ENCODE results near the gene SYT11. TPM values are rescaled to one million over a fixed set of nuclear protein-coding genes. Genes with fewer than 3 reads are reported as not detected.
A peak's percentile ranks its signal among the peaks of the same experiment; 100 is the strongest.
"Not testable (repeated sequence)": the region's sequence is repeated elsewhere in the genome, so short reads cannot be mapped to it uniquely, and the experiment has no call there.

SYT11 gene
- total RNA-seq, 1 donor from 2014 or later: 188 TPM

DNA sequence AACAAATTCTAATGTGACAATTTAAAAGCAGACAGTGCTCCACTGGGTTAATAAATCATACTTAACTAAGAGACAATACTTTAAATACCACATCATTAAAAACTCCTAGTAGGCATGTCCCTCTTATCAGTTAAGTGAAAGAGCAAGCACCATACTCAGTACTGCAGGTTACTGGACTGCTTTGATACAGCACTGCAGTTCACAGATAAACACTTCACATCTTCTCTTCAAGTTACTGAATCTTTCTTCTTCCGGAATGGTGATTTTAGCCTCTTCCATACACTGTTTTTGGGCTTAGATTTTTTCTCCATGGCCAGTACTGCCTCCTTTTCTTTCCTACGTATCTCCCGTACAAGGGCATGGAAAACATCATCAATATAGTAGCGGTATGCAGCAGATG lies 40.8 kb downstream of the SYT11 start:
- no peak for DNase-seq

DNA sequence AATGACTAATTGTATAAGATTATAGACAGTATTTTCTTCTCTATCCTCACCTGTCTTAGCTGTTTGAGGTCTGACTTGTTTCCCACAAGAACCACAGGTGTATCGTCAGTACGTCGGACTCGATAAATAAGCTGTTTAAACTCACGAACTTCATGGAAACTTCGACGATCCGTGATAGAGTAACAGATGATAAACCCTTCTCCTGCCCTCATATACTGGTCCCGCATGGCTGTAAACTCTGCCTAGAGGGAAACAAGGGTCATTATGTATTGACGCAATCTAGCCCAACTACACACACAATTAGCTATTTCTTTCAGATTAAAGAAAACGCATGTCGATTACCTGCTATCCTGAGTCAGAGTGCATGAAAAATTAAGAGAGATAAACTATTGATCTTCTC lies 44.9 kb downstream of the SYT11 start:
- no peak for DNase-seq

DNA sequence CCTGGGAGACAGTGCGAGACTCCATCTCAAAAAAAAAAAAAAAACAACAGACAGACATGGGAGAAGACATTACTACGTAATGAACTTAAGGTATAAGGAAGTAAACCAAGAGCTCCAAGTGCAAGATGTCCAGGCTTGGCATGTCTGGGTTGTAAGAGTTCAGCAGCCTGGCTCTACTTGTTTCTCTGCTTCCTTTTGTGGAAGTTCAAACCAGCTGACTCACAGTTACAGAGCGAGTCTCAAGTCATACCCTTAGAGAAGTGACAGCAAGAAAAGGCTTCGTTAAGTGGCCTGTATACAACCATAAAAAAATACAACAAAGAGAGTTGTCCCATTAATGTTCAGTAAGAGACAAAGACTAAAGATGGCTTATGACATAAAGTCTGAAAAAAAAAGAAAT lies 50.5 kb downstream of the SYT11 start:
- no peak for DNase-seq

DNA sequence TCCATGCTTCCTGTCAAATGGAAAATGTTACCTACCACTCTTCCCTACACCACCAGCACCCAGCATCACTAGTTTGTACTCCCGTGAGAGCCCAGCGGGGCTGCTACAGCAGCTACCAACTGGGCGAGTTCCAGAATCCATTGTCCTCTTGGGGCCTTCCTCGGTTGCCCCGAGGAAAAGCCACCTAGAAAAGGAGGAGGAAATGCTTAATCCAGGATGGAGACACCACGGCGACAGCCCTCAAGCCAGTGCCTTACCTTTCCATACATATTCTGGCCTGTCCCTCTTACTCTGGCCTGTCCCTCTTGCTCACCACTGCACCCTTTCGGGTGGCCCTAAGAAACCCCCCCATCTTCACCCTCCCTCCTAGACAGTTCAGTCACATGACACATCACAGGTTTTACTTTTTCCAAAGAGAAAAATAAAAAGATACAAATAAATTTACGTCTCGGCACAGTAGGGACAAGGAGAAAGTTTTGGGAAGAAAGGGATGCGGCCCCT lies 51.3 kb downstream of the SYT11 start:
- peak; percentile 31 for DNase-seq

DNA sequence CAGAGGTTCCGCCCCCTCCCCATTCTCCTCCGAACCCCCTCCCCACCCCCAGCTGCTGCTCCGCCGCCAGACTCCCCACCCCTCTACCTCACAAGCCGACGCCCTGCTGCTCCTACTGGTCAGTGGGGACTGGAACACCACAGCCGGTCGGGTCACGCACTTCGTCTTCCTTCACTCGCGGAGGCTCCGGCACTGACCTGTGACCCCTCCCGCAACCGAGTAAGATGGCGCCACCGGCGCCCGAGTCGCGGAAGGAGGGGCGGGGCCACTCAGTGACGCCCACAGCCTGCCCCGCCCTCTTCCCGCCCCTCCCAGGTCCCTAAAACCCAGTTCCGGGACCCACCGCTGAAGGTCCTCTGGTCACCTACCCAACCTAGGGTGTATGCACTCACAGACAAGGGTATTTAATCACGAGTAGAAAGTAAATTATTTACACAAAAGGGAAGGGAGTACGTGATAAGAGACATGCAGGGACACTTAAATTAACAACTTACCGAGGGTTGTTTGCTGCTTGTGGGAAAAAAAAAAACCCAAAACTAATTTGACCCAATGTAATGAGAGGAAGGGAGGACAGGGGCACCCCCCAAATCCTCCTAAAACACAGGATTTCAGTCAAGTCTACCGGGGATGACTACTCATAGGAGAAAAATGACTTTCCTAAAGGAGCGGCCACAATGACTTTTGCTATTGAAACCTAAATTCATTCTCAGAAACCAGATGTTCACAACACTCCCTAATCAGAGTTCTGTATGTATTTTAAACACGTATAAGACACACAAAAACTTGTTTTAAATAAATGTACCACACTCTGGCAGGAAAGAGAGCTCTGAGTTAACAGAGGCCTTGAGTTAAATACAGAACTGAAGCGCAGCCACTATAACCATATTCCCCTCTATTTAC lies 52.0 kb downstream of the SYT11 start, which contains the start of gene RIT1:
TSS of gene RIT1 (minus strand) at position 194 of the 900 bp plus-strand sequence. CDS start 588 bp downstream, outside the sequence.
- DNase-seq: peak; percentile 59

DNA sequence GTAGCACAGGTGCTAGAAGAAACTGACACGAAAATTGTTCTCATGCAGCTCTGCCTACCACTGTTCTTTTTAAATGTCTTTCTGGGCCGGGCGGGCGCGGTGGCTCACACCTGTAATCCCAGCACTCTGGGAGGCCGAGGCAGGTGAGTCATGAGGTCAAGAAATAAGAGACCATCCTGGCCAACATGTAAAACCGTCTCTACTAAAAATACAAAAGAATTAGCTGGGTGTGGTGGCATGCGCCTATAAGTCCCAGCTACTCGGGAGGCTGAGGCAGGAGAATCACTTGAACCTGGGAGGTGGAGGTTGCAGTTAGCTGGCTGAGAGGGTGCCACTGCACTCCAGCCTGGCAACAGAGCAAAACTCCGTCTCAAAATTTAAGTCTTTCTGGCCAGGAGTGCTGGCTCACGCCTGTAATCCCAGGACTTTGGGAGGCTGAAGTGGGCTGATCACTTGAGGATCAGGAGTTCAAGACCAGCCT lies 52.7 kb downstream of the SYT11 start:
- DNase-seq: no peak

DNA sequence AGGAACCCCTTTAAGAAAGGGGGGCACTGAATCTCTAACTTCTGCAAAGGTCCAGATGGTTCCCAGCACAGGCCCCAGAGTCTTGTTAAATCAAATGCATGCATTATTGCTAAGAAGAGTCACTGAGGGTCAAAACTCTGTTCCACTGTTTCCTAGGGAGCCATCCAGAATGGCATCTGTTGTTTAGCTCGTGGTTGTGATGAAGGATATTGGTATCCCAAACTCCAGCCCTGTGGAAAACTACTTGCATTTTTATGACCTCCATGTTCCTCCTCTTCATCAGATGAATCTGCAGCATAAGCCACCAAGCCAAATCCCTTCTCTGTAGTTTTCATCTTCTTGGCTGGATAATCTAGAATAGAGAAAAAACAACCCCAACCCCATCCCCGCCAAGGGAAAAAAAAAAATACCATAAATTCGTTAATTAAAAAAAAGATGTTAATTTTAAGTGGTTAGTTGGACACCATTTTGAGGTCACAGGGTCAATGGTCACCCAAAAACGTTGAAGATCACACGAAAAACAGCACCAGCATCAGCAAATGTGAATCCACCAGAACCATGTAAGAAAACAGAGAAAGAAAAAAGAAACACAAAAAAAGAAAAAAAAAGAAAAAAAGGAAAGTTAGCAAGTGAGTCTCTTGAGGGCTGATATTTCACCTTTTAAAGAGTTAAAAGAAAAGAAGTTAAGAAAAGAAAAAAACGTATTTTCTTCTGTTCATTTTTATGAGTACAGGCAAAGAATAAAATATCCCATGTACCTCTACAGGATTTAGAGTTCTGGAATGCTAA lies 54.8 kb downstream of the SYT11 start:
- DNase-seq: no peak

DNA sequence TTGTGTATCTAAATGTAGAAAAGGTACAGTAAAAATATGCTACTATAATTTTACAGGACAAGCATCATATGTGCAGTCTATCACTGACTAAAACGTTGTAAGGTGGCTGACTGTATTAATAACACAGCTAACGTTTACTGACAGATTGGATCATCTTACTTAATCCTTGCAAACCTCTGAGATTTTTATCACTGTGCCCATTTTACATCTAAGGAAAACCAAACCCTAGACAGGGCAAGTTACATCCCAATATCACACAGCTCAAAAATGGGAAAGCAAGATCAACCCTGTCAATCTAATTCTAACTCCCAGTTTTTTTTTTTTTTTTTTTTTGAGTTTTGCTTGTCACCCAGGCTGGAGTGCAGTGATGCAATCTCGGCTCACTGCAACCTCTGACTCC lies 59.3 kb downstream of the SYT11 start:
- no peak for DNase-seq

DNA sequence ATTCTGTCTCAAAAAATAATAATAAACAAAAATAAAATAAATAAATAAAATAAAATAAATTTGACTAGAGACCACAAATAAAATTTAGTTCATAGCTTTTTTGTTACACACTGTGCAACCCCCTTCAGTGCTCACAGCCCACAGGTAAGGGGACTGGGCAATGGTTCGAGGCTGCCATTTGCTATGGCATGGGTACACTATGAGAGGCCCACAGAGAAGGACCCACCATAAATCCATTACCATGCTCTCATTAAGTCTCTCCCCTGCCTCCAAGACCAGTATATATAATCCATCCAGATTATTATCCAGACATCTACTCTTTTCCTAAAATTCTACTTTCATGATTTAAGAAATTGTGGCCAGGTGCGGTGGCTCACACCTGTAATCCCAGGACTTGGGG lies 60.4 kb downstream of the SYT11 start:
- DNase-seq: no peak

DNA sequence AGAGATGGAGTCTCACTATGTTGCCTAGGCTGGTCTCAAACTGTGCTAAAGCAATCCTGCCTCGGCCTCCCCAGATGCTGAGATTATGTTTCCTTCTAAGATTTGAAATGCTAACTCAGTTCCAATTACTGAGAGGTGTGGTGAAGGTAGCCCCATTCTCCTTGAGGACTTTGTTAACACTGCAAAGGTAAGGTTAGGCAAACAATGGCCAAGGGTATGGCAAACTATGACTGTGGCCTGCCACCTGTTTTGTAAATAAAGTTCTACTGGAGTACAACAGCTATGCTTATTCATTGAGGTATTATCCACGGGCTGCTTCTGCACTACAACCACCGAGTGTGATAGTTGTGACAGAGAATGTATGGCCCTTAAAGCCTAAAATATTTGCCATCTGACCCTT lies 61.4 kb downstream of the SYT11 start:
- no peak for DNase-seq

DNA sequence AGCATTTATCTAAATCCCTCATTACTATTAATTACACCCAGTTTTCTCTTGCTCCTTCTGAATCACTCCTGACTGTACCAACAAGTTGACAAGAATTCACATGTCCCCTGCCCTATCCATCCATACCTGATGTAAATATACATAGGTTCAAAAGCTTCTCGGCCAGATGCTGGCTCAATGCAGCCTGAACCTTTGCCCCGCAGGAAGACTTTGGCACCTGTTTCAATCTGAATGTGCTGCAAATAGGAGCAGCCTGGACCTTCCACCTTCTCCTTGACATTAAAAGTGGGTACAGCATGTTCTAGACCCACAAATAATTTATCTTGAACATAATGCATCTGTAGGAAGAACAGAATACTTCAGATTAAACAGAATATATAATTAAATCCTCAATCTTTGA lies 66.1 kb downstream of the SYT11 start:
- no peak for DNase-seq

DNA sequence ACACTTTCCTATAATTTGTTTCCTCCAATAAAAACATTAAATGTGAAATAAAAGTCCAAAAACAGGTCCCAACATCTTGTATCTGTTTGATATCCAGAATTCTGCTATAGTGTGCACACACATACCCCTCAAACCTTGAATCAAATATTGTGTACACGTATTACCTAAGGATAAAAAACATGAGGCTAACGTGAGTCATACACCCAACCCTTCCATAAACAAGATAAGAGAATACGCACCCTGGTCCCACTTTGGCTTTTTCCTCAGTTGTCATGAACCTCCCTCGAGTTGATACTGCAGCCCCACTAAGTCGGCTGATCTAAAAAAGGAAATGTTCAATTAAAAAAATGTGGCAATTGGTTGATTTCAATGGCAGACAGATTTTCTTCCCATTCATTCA lies 69.7 kb downstream of the SYT11 start:
- no peak for DNase-seq

DNA sequence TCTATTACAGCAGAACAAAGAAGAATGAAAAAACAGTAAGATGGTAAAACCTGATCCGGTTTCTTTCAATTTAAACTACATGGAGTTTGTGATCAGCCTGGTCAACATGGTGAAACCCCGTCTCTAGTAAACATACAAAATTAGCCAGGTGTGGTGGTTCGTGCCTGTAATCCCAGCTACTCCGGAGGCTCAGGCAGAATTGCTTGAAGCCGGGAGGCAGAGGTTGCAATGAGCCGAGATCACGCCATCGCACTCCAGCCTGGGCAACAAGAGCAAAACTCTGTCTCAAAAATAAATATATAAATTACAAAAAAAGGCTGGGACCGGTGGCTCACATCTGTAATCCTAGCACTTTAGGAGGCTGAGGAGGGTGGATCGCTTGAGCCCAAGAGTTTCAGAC lies 71.4 kb downstream of the SYT11 start:
- DNase-seq: not testable (repeated sequence)

DNA sequence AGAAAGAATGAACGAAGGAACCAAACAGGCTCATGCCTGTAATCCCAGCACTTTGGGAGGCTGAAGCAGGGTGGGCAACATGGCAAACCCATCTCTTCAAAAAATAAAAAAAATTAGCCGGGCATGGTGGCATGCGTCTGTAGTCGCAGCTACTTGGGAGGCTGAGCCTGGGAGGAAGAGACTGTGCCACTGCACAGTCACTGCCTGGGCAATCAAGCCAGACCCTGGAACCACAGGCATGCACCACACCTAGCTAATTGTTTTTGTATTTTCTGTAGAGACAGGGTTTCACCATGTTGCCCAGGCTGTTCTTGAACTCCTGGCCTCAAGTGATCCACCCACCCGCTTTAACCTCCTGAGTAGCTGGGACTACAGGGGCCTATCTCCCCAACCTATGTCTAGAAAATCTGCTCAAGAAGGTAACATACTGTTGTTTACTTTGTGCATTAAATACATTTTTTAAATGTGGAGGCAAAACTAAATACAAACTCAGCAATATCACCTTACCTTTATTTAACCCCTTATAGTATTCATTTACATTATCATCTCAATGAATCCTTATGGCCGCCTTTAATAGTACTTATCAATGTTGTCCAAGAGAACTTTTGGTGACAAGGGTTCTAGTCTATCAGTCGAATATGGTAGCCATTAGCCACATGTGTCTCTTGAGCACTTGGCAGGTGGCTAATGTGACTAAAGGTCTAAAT lies 72.1 kb downstream of the SYT11 start:
- DNase-seq: no peak

DNA sequence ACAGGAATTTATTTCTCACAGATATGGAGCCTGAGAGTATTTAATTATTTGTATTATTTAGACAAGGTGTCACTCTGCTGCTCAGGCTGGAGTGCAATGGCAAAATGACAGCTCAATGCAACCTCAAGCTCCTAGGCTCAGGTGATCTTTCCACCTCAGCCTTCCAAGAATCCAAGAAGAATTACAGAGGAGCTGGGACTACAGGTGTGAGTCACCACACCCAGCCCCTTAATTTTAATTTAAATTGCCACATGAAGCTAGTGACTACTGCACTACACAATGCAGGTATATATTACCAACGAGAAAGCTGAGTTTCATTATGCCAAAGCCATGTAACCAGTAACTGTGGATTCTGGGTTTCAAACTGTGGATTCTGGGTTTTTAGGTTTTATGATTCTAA lies 72.7 kb downstream of the SYT11 start:
- DNase-seq: no peak

DNA sequence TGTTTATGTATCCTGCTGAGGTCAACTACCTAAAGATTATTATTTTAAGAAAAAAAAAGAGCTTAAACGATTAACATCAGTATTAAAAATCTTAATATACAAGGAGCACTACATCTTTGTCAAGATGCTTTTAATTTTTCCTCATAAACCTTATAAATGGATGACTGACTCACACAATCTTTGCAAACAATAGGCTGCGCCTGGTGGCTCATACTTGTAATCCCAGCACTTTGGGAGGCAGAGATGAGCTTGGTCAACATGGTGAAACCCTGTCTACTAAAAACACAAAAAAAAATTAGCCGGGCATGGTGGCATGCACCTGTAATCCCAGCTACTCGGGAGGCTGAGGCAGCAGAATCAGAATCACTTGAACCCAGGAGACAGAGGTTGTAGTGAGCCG lies 73.1 kb downstream of the SYT11 start:
- no peak for DNase-seq

DNA sequence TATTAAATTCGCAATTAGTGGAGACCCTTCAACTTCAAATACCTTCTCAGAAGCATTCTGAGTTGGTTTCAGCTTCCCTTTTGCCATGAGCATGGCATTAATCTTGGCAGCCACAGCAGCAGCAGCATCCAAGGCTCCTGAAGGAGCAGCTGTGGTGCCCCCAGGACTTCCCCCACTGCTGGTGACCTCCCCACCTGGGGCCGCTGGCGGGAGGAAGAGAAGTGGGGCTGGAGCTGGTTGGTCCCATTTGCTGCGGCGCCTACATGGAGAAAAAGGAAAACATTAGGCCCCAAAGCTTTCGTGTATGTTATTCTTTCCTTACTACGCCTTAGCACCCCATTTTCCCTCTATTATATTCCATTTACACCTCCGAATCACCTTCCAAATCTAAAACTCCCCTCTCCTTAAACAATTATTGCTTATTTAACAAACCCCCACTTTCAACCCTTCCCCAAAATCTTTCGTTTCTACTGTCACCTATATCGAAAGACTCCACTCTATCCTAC lies 74.3 kb downstream of the SYT11 start:
- DNase-seq: no peak

DNA sequence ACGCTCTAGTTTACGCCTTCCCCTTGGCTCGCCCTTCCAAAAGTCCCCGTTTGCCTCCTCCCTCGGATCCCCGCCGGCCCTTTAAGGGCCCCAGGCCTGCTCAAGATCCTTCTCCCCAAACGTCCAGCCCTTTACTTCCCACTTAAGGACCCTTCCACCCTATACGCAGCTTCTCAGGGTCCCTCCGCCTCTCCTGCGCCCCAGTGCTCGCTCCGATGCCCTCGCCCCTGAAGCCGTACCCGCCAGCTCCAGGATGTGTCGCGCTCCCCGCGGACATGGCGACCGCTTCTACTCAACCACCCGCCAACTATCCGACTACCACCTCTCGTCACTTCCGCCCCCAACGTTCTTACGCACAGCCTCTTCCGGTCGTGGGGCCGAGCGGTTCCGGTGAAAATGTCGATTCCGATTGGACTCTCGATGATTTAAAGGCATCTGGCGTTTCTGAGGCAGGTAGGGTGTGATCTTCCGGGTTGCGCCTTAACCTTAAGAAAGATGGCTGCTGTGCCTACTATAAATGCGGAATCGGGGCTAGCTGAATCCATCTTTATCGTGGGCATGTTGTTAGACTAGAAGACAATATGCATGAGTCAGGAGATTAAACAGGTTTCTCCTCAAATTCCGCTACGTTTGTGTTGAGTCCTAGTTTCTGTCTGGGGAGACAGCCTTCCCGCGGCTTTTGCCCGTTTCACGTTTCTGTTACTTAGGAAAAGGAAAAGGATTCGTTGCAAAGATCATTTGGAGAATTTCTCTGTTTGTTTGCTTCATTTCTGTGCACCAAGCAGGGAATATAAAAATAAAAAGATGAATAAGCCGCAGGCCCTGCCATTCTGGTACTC lies 74.9 kb downstream of the SYT11 start, which contains the start of gene KHDC4:
TSS of gene KHDC4 (minus strand) at position 317 of the 839 bp plus-strand sequence. CDS start at position 277, 40 bp downstream.
- DNase-seq: peak; percentile 93

All from occipital lobe (tissue), 2 donors.